ENCODE results near the gene TTC34.

DNA sequence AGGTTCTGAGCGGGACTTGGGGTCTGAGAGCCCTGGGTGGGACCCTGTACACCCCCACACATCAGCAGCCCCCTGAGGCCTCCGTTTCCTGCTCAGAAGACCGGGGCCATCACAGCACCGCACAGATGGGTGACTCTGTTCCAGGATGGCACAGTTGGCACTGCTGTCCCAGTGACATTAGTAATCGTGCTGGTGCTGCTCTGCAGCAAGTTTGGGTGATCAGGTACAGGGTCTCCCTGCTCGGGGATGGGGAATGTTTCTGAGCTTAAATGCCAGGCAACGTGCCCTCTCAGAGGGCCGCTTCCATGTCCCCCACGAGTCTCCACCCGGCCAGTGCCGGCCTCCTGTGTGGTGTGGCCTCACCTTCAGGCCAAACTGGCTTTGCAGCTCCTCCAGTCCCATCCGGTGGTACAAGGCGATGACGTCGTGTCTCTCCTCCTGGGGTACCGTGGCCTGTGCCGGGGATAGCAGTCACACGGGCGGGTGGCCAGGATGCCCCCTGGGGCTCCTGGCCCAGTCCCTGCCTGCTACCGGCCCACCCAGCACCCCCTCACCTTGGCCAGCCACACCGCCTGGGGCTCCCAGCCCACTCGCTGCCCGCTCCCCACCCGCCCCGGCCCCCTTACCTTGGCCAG is 197.9 kb downstream of the TTC34 start:
- TF ChIP-seq, protein P1, sequence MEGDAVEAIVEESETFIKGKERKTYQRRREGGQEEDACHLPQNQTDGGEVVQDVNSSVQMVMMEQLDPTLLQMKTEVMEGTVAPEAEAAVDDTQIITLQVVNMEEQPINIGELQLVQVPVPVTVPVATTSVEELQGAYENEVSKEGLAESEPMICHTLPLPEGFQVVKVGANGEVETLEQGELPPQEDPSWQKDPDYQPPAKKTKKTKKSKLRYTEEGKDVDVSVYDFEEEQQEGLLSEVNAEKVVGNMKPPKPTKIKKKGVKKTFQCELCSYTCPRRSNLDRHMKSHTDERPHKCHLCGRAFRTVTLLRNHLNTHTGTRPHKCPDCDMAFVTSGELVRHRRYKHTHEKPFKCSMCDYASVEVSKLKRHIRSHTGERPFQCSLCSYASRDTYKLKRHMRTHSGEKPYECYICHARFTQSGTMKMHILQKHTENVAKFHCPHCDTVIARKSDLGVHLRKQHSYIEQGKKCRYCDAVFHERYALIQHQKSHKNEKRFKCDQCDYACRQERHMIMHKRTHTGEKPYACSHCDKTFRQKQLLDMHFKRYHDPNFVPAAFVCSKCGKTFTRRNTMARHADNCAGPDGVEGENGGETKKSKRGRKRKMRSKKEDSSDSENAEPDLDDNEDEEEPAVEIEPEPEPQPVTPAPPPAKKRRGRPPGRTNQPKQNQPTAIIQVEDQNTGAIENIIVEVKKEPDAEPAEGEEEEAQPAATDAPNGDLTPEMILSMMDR (IDR thresholded peaks at IDR 0.05): no peak
- no peak for TF ChIP-seq POLR2A (IDR thresholded peaks at IDR 0.05)
- TF ChIP-seq POLR2AphosphoS5 (IDR thresholded peaks at IDR 0.05): no peak

Measured in sigmoid colon (tissue), 4 donors.